Loucy (cell line): Measurements from ENCODE around the gene BEND5.

Experiments
- EZH2phosphoT487 ChIP-seq: fragments of 200-600 bp; IDR thresholded peaks from 2 replicates; pipeline ENCODE4 v1.6.1; 2018; ENCODE audit warnings: antibody characterized with exemption, mild to moderate bottlenecking, moderate library complexity, borderline replicate concordance
- TF ChIP-seq, protein P1 (sequence below): fragments of 200-600 bp; sonication (generic); conservative IDR thresholded peaks from 2 replicates; pipeline ENCODE4 v1.5.1; 2014; ENCODE audit warnings: mild to moderate bottlenecking, antibody characterized with exemption, low read length

DNA sequence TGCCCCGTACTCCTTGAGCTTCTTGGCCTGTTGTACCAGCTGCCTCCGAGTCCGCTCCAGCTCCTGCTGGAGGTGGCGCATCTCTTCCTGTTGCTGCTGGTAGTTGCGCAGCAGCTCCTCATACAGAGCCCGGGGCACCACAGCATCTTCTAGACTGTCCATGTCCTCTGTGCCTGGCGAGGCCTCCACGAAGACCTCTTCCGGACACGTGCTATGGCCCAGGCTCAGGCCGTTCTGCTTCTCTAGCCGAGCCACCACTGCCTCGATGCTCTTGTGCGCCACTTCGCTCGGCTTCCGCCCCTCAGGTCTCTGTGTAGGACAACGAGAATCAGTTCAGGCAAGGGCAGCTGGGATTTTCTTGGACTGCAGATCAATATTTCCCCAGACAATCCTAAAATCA lies 17.7 kb downstream of the BEND5 start:
- TF ChIP-seq, protein P1, sequence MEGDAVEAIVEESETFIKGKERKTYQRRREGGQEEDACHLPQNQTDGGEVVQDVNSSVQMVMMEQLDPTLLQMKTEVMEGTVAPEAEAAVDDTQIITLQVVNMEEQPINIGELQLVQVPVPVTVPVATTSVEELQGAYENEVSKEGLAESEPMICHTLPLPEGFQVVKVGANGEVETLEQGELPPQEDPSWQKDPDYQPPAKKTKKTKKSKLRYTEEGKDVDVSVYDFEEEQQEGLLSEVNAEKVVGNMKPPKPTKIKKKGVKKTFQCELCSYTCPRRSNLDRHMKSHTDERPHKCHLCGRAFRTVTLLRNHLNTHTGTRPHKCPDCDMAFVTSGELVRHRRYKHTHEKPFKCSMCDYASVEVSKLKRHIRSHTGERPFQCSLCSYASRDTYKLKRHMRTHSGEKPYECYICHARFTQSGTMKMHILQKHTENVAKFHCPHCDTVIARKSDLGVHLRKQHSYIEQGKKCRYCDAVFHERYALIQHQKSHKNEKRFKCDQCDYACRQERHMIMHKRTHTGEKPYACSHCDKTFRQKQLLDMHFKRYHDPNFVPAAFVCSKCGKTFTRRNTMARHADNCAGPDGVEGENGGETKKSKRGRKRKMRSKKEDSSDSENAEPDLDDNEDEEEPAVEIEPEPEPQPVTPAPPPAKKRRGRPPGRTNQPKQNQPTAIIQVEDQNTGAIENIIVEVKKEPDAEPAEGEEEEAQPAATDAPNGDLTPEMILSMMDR: no peak
- no peak for TF ChIP-seq EZH2phosphoT487
